ENCODE measurements around the gene RAB40C.

GRCh38 chr16:672851-673250 is 83.0 kb downstream of the RAB40C start:
- TF ChIP-seq CTCF (IDR thresholded peaks at IDR 0.05; ENCODE audit: poor library complexity) (no peak), EZH2phosphoT487 (IDR thresholded peaks at IDR 0.05; ENCODE audit: low read depth, severe bottlenecking, unreplicated experiment) (no peak)

All from hepatocyte (in vitro differentiated cells).